NOMO-1 (cell line): ENCODE results near the gene MRPL34.
"Not testable (repeated sequence)": the region's sequence is repeated elsewhere in the genome, so short reads cannot be mapped to it uniquely, and the experiment has no call there.

ENCODE experiments used
- DNase-seq, 2 experiments: peaks; one replicate each; lab custom pipeline; 2025; ENCODE audit not compliant: unreplicated experiment in 2 of 2; lab: John Stamatoyannopoulos, UW

MRPL34 gene

GRCh38 chr19:17305517-17306284 is at the start of gene MRPL34:
Gene MRPL34, plus strand, starts transcription at chr19:17305872. Its CDS starts 21 bp downstream, at chr19:17305893.
- DNase-seq = peak; percentile 98 to 99

GRCh38 chr19:17256130-17256529 is 49.5 kb upstream of the MRPL34 start:
- no peak for DNase-seq

GRCh38 chr19:17259118-17259780 is 46.4 kb upstream of the MRPL34 start:
- DNase-seq = no peak

DNA sequence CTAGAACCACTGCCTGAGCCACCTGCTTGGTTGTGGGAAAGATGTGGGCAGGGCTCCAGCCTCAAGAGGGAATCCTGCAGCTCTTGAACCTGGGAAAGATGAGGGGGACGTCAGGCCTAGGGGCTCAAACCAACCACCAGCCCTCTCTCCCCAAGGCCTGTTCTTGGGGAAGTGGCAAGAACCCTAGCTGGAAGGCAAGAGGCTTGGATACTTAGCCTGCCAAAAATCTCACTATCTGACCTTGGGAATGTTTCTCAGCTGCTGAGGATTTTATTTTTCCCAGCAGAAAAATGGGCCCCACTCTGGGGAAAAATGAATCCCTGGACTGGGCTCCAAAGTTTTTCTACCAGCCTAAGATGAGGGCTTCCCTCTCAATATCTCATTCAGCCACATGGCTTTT is 45.7 kb upstream of the MRPL34 start:
- DNase-seq = no peak

DNA sequence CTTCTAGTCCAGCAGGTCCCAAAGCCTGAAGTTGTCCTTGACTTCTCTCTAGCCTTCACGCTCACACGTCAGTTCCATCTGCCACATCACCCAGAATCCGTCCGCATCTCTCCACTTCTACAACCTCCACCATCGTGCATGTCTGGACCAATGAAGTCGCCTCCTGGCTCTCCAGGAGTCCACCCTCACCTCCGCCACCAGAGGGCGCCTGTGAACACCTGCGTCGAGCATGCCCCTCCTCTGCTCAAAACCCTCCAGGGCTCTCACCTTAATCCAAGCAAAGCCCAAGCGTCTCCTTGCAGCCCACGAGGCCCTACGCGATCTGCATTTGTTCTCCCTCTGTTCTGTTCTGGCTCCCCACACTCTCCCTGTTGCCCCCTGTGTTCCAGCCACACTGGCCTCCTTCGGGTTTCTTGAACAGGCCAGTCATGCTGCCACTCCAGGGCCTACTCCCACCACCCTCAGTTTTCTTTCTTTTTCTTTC is 44.8 kb upstream of the MRPL34 start:
- peak; percentile 76 to 78 for DNase-seq

- DNase-seq = no peak
Observed at GRCh38 chr19:17262557-17262956, 43.1 kb upstream of the MRPL34 start.

GRCh38 chr19:17263712-17264640 is 41.7 kb upstream of the MRPL34 start:
- no peak for DNase-seq

GRCh38 chr19:17264641-17264979 is 41.1 kb upstream of the MRPL34 start, which contains the start of gene USHBP1:
Gene USHBP1, minus strand, starts transcription at chr19:17264745. Its CDS starts 446 bp downstream, at chr19:17264299.
- no peak for DNase-seq

- no peak for DNase-seq
Observed at GRCh38 chr19:17266026-17266425, 39.6 kb upstream of the MRPL34 start.

- DNase-seq = peak in 1 of 2 experiments; percentile 74
Observed at GRCh38 chr19:17266589-17266974, 39.1 kb upstream of the MRPL34 start.

GRCh38 chr19:17266975-17267788 is 38.5 kb upstream of the MRPL34 start, which contains the start of gene BABAM1:
Gene BABAM1, plus strand, starts transcription at chr19:17267443. Its CDS starts 1,364 bp downstream, at chr19:17268807.
- DNase-seq = peak; percentile 99 to 100

GRCh38 chr19:17268754-17269153 is 36.9 kb upstream of the MRPL34 start:
- no peak for DNase-seq

DNA sequence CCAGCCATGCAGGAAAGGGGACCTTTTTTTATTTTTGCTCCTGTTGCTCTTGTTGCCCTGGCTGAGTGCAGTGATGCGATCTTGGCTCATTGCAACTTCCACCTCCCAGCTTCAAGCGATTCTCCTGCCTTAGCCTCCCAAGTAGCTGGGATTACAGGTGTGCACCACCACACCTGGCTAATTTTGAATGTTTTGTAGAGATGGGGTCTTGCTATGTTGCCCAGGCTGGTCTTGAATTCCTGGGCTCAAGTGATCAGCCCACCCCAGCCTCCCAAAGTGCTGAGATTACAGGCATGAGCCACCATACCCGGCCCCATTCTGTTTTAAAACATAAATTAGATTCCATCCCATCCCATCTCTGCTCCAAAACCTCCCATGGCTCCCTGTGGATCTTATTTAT is 30.8 kb upstream of the MRPL34 start:
- not testable (repeated sequence) for DNase-seq

- no peak for DNase-seq
Observed at GRCh38 chr19:17275441-17276175, 30.1 kb upstream of the MRPL34 start.

- no peak for DNase-seq
Observed at GRCh38 chr19:17279436-17279835, 26.2 kb upstream of the MRPL34 start.

DNA sequence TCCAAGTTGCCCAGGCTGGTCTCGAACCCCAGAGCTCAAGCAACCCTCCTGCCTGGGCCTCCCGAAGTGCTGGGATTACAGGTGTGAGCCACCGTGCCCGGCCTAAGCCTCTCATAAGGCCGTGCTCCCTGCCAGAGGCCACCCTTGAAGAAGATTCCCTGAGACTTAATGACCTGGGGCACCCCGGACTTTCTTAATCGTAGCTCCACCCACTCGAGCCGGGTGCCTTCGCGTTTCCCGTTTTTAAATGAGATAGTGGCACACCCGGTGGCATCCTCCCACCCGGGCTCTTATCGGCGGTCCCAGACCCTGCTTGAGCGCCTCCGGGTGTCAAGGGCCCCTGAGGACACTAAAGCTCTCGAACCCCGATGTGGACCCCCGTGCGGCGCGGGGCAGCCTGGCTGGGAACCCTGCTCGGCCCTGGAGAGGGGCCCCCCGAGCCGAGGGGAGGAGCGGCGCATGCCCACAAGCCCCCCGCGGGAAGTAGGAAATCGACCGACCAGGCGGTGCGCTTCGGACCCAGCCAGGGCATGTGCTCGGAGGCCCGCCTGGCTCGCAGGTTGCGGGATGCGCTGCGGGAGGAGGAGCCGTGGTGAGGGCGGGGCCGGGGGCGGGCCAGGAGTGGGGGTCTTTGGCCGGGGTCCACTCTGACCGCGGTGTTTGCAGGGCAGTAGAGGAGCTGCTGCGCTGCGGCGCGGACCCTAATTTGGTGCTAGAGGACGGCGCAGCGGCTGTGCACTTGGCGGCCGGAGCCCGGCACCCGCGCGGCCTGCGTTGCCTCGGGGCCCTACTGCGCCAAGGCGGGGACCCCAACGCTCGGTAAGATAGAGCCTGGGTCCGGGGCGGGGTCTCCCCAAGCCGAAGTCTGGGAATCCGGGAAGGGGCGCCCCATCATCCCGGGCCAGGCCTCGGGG is 24.0 kb upstream of the MRPL34 start, which contains the start of gene ANKLE1:
Gene ANKLE1, plus strand, starts transcription at position 511 of the 914 bp plus-strand sequence. Its CDS starts 20 bp downstream, at position 531.
- peak in 1 of 2 experiments; percentile 35 for DNase-seq

DNA sequence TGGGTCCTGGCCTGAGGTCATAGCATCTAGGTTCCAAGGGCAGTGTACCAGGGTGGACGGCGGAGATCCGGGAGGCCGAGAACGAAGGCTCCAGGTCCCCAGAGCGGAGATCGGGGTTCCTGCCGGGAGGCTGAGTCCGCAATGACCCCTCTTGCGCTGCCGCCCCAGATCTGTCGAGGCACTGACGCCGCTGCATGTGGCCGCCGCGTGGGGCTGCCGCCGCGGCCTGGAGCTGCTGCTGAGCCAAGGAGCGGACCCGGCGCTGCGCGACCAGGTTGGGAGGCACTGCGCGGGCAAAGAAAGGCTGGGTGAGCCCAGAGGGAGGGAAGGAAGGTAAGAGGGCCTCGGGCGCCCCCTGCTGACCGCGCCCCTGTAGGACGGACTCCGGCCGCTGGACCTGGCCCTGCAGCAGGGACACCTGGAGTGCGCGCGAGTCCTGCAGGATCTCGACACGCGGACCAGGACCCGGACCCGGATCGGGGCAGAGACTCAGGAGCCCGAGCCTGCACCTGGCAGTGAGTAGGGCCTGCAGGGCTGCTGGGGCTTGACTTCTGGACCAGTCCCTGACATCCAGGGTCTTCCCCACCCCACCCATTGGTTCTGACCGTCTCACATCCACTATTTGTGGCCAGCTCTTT is 23.1 kb upstream of the MRPL34 start:
- DNase-seq = peak; percentile 79 to 86
